ENCODE data around the gene ADAMTS18.

ADAMTS18 gene

DNA sequence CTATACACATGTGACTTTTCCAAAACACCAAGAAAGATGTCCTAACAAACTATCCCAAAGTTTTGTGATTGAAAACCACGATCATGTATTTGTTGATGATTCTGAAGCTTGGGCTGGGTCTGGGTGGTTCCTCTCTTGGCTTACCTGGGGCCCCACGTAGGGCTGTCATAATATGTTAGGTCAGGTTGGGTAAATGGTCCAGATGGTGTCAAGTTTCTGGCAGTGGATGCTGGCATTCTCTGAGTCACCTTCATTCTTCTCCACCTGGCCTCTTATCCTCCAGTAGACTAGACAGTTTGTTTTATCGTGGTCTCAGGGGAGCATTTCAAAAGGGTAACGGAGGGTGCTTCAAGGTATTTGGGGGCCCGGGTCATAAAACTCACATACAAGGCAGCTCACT is 196.2 kb downstream of the ADAMTS18 start:
- TF ChIP-seq, protein P1, sequence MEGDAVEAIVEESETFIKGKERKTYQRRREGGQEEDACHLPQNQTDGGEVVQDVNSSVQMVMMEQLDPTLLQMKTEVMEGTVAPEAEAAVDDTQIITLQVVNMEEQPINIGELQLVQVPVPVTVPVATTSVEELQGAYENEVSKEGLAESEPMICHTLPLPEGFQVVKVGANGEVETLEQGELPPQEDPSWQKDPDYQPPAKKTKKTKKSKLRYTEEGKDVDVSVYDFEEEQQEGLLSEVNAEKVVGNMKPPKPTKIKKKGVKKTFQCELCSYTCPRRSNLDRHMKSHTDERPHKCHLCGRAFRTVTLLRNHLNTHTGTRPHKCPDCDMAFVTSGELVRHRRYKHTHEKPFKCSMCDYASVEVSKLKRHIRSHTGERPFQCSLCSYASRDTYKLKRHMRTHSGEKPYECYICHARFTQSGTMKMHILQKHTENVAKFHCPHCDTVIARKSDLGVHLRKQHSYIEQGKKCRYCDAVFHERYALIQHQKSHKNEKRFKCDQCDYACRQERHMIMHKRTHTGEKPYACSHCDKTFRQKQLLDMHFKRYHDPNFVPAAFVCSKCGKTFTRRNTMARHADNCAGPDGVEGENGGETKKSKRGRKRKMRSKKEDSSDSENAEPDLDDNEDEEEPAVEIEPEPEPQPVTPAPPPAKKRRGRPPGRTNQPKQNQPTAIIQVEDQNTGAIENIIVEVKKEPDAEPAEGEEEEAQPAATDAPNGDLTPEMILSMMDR (IDR thresholded peaks at IDR 0.05; ENCODE audit: low read depth, low read length, missing control alignments): no peak
- no peak for DNase-seq (ENCODE audit: extremely low read depth, low read depth)
- H3K4me3 ChIP-seq (replicated peaks; ENCODE audit: low read depth, low read length): no peak overlapping the region

DNA sequence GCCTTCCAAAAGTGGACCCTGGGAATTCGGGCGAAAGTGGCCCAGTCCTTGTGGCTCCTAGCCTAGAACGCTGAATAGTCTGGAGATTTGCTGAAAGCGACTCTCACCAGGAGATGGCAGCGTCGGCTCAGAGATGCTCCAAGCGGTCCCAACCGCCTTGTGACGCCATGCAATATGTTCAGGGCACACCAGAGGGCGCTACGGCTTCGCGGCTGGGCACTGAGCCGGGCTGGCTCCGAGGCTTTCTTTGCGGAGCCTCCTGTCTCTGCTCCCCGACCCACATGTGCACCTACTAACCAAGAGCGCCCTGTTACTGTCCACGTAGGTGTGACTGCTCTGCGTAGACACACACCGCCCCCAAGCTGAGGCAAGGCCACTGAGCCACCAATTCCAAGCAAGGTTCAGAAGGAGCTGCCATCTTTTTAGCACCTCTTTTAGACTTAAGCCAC is 198.7 kb downstream of the ADAMTS18 start:
- peak; percentile 57 for DNase-seq (ENCODE audit: extremely low read depth, low read depth)
- H3K4me3 ChIP-seq (replicated peaks; ENCODE audit: low read depth, low read length): no peak overlapping the region
- TF ChIP-seq, protein P1 (IDR thresholded peaks at IDR 0.05; ENCODE audit: low read depth, low read length, missing control alignments): peak; percentile 99

DNA sequence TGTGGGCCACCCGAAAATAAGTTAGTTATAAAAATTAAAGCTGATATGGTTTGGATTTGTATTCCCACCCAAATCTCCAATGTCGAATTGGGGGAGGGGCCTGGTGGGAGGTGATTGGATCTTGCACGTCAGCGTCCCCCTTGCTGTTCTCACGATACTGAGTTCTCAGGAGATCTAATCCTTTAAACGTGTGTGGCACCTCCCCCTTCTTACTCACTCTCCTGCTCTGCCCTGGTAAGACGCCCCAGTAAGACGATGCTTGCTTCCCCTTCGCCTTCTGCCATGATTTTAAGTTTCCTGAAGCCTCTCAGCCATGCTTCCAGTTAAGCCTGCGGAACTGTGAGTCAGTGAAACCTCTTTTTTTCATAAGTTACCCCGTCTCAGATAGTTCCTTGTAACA is 200.2 kb downstream of the ADAMTS18 start:
- TF ChIP-seq, protein P1 (IDR thresholded peaks at IDR 0.05; ENCODE audit: low read depth, low read length, missing control alignments): no peak
- no peak for DNase-seq (ENCODE audit: extremely low read depth, low read depth)
- no peak overlapping the region for H3K4me3 ChIP-seq (replicated peaks; ENCODE audit: low read depth, low read length)

DNA sequence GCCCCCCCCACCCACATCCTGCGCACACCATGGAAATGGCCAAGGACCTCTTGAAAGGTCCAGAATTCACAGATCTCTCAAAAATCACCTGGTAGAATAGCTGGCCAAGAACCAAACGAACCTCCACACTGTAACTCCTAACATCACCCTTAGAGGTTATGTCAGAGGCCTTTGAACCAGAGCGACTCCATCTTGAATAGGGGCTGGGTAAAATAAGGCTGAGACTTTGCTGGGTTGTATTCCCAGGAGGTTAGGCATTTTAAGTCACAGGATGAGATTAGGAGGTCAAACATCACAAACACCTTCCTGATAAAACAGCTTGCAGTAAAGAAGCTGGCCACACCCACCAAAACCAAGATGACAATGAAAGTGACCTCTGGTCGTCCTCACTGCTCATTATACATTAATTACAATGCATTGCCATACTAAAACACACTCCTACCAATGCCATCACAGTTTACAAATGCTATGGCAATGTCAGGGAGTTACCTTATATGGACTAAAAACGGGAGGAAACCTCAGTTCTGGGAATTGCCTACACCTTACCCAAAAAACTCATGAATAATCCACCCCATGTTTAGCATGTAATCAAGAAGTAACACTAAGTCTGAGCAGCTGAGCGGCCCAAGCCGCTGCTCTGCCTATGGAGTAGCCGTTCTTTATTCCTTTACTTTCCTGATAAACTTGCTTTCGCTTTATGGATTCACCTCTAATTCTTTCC is 200.9 kb downstream of the ADAMTS18 start:
- no peak overlapping the region for H3K4me3 ChIP-seq (replicated peaks; ENCODE audit: low read depth, low read length)
- DNase-seq (ENCODE audit: extremely low read depth, low read depth): no peak
- TF ChIP-seq, protein P1 (IDR thresholded peaks at IDR 0.05; ENCODE audit: low read depth, low read length, missing control alignments): no peak
